T-helper 22 cell (primary cell): ENCODE measurements around the gene SCLY.

ENCODE experiments used
- DNase-seq: peaks from one replicate; pipeline ENCODE4 v3.0.0-alpha.2; 2020; ENCODE audit warnings: low read depth

SCLY gene

GRCh38 chr2:238097988-238098871 lies 37.4 kb downstream of the SCLY start:
- DNase-seq: no peak

GRCh38 chr2:238098901-238099713 lies 38.3 kb downstream of the SCLY start:
- no peak for DNase-seq

GRCh38 chr2:238099714-238100048 lies 38.9 kb downstream of the SCLY start:
- no peak for DNase-seq

- no peak for DNase-seq
These were observed 39.4 kb downstream of the SCLY start, which contains the start of gene ESPNL for GRCh38 chr2:238100049-238100820. TSS of gene ESPNL (plus strand) at chr2:238100340. CDS start at chr2:238100420, 80 bp downstream.

- no peak for DNase-seq
These were observed 40.3 kb downstream of the SCLY start for GRCh38 chr2:238100821-238101771.

- DNase-seq: no peak
These were observed 41.4 kb downstream of the SCLY start for GRCh38 chr2:238101891-238102841.

GRCh38 chr2:238102865-238103264 lies 42.1 kb downstream of the SCLY start:
- DNase-seq: no peak

- no peak for DNase-seq
These were observed 42.8 kb downstream of the SCLY start for GRCh38 chr2:238103465-238104225.

- no peak for DNase-seq
These were observed 43.5 kb downstream of the SCLY start for GRCh38 chr2:238104226-238104690.

GRCh38 chr2:238104691-238105371 lies 44.0 kb downstream of the SCLY start:
- no peak for DNase-seq

- no peak for DNase-seq
These were observed 44.9 kb downstream of the SCLY start for GRCh38 chr2:238105506-238106338.

GRCh38 chr2:238106339-238106697 lies 45.5 kb downstream of the SCLY start:
- no peak for DNase-seq

- DNase-seq: no peak
These were observed 46.1 kb downstream of the SCLY start for GRCh38 chr2:238106698-238107524.

- DNase-seq: no peak
These were observed 47.0 kb downstream of the SCLY start for GRCh38 chr2:238107525-238108422.

GRCh38 chr2:238108423-238109183 lies 47.8 kb downstream of the SCLY start:
- DNase-seq: no peak
